GM19239 (cell line): ENCODE measurements around the gene WBP4.
A peak's percentile ranks its signal among the peaks of the same experiment; 100 is the strongest.
"Not testable (repeated sequence)": the region's sequence is repeated elsewhere in the genome, so short reads cannot be mapped to it uniquely, and the experiment has no call there.

Source experiments
- DNase-seq: peaks from one replicate; pipeline ENCODE4 v3.0.0; 2011; ENCODE audit warnings: low spot score; ENCODE audit not compliant: insufficient read length
- FAIRE-seq: peaks from 2 replicates; lab custom pipeline; 2011; peaks lifted over from hg19 to GRCh38; lab: Jason Lieb, UNC

The WBP4 gene

DNA sequence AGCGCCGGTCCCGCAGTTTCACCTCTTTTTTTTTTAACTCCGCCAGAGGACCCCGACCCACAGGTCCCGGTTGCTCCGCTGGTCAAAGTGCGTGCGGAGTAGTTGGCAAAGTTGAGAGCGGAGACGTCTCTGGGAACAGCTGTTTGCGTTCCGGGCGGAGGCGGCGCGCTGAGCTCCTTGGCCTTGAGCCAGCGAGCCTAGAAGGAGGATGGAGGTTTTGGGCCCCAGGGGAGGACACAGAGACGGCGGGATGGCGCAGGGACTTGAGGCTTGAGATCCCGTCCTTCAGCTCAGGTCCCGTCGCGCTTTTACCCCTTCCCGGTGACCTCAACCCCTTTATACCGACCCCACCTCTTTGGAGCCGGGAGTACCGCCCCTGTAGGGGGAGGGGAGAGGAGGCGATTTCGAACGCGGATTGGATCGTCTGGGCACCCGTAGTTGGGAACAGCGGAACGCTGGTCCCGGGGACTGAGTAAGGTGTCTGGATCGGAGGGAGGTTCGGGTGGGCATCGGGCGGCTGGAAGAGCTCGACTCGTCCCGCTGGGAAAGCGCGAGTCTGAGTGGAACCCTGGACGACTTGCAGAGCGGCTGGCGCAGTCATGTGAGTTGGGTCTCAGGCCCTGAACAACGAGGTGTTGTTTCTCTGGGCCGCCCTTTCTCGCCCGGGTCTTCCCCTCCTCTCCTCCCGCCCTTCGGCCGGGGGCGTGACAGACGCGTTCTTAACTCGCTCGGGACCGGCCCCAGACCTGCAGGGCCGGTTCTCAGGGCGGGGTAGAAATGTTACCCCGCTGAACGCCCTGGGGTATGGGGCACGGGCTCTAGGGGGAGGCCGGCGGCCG, at the start of gene WBP4:
Gene WBP4 (plus strand): TSS at position 435 of the 839 bp plus-strand sequence. CDS start 165 bp downstream, at position 600.
- peak; percentile 95 for FAIRE-seq

GRCh38 chr13:41012536-41012935, 48.8 kb upstream of the WBP4 start:
- DNase-seq, result no peak
- FAIRE-seq, result no peak

More for the DNA sequence above, at the start of gene WBP4:
- peak; percentile 61 for DNase-seq

DNA sequence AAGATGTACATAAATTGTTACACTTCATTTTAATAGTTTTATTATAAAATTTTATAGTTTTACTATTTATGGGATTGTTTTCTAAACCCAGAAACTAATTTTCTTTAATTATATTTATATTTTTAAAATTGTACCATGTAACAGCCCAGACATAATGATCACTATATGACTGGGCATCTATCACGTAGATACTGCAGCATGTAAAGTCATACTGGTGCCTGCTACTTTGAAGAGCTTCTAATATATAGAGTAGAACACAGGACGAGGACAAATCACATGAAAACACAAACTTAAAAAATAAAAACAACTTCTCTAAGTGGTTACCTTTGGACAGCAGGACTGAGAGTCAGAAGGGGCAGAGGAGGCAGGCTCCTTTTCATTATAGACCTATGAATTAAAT, 47.5 kb upstream of the WBP4 start:
- no peak for DNase-seq
- FAIRE-seq, result no peak

DNA sequence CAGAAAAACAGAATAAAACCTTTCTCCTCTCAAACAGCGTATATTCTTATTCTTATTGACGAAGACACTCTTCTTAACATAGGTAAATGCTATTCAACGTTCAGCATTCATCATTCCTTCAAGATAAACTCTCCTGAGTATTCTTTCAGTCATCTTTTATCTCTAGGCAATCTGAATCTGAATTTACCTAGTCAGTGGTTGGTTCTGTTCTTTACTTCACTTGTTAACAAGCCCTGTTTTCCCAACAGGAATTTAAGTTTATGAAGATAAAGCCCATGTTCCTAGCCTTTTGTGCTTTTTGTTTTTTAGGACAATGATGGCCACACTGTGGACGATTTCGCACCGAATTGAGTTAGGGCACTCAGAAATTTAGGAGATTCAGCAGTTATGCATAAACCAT, 45.4 kb upstream of the WBP4 start:
- FAIRE-seq (no peak), DNase-seq (no peak)

GRCh38 chr13:41017159-41017558, 44.1 kb upstream of the WBP4 start:
- no peak for DNase-seq
- FAIRE-seq, result peak; percentile 57

- no peak for DNase-seq
- peak; percentile 86 for FAIRE-seq
Observed at GRCh38 chr13:41017817-41018601, 43.3 kb upstream of the WBP4 start.

DNA sequence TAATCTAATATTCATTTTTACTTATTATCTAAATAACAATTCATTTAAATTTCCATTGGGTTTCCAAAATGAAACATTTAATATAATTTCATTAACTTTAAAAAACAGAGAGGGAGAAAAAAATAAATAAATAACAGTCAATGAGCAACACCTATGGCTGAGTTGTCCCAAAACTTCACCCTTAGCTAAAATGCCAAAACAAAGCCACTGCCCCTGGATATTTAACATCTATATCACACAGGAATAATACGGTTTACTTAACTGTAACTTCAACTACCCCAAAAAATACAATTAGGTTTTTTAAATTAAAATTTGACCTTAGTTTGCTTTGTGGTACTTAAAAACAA, 42.7 kb upstream of the WBP4 start:
- DNase-seq, result no peak
- FAIRE-seq, result no peak

DNA sequence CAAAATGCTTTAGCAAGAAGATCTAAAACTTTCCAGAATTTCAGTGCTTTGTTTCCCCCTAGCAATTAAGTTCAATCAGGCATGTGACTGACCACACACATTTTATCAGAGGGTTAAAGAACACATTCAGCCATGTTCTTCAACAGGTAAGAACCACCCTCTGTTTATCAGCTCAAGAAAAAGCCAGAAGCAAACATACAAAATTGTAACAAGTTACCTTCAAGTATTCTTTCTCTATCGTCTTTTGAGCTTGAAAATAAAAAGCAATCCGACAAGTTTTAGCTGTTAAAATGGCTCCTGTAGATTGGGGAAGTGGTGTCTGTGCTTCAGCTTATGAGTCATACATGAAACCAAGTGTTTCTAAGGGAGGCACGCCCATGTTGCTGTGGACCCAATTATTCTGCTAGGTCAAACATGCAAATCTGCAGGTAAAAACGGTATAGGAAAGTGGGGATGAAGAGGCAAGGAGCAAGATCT, 42.3 kb upstream of the WBP4 start, which contains the start of gene ELF1:
Gene ELF1 (minus strand): TSS at position 306 of the 477 bp plus-strand sequence. CDS start 37,262 bp downstream, outside the sequence.
- FAIRE-seq, result peak; percentile 99

GRCh38 chr13:41019578-41020347, 41.5 kb upstream of the WBP4 start:
- DNase-seq (no peak), FAIRE-seq (no peak)

More for the DNA sequence above, 42.3 kb upstream of the WBP4 start, which contains the start of gene ELF1:
- peak; percentile 35 for DNase-seq

GRCh38 chr13:41025518-41025917, 35.8 kb upstream of the WBP4 start:
- FAIRE-seq, result no peak
- DNase-seq, result no peak

- no peak for DNase-seq
- no peak for FAIRE-seq
Observed at GRCh38 chr13:41026788-41027187, 34.5 kb upstream of the WBP4 start.

DNA sequence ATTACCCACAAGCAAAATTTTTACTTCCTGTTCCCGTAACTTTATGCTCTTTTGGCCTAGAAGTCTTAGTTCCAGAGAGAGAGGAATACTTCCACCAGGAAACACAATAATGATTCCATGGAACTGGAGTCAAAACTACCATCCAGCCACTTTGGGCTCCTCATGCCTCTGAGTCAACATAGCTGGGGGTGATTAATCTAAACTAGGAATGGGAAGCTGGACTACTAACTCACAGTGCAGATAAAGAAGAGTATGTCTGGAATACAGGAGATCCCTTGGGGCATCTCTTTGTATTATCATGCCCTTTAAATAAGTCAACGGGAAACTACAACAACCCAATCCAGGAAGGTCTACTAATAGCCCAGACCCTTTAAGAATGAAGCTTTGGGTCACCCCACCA, 33.3 kb upstream of the WBP4 start:
- FAIRE-seq, result no peak

DNA sequence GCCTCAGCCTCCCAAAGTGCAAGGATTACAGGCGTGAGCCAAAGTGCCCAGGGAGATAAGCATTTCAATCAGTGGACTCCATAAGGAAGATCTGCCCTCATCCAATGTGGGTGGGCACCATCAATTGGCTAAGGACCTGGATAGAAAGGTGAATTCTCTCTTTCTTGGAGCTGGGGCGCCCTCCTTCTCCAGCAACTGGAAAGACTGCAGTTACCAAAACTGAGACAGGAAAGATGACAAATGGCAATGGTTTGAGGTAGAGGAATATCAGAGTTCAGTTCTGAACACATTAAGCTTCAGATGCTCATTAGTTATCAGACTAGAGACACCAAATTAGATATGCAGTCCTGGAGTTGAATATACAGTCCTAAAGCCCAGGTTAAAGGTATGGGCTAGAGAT, 31.7 kb upstream of the WBP4 start:
- DNase-seq (no peak), FAIRE-seq (no peak)

More for the DNA sequence above, 33.3 kb upstream of the WBP4 start:
- no peak for DNase-seq

DNA sequence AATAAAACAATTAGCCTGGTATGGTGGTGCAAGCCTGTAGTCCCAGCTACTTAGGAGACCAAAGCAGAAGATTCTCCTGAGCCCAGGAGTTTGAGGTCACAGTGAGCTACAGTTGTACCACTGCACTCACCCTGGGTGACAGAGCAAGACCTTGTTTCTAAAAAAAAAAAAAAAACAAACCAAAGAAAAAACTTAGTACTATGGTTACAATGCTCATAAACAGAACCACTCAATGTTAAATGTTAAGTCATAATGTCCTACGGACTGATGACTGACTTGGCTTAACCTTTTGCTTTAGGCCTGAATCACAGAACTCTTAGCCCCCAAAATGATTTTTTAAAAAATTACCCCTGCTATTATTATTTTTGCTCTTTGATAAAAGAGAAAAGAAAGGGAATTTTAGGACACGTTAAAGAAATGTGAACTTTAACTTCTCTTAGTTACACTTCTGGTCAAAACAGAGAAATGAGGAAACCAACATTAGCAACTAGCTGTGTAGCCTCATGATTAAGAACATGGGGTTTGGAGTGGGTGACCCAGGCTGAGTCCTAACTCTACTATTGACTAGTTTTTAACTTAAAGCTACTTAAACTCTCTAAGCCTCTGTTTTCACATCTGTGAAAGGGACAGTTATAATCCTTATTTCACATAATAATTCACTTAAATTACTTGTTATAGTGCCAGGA, 28.5 kb upstream of the WBP4 start:
- no peak for FAIRE-seq
- no peak for DNase-seq

GRCh38 chr13:41034382-41034781, 26.9 kb upstream of the WBP4 start:
- DNase-seq (no peak), FAIRE-seq (no peak)

GRCh38 chr13:41034881-41035280, 26.4 kb upstream of the WBP4 start:
- DNase-seq (no peak), FAIRE-seq (no peak)

DNA sequence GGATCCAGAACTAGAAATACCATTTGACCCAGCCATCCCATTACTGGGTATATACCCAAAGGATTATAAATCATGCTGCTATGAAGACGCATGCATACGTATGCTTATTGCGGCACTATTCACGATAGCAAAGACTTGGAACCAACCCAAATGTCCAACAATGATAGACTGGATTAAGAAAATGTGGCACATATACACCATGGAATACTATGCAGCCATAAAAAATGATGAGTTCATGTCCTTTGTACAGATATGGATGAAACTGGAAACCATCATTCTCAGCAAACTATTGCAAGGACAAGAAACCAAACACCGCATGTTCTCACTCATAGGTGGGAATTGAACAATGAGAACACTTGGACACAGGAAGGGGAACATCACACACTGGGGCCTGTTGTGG, 24.8 kb upstream of the WBP4 start:
- FAIRE-seq, DNase-seq: not testable (repeated sequence)

DNA sequence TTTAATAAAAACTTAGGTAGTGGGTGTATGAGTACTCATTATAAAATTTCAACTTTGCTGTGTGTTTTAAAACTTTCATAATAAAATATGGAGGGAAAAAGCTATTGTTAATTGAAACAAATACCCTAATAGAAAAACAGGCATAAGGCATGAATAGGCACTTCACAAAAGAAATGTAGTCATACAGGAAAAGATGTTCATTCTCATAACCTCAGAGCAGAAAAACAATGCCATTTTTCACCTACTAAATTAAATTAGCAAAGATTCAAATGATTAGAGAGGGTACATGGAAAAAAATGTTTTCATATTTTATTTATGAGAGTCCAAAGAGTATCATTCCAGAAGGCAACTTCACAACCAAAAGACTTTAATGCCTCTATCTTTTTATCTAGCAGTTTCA, 21.6 kb upstream of the WBP4 start:
- no peak for DNase-seq
- peak; percentile 42 for FAIRE-seq

- DNase-seq, result no peak
- FAIRE-seq, result no peak
Observed at GRCh38 chr13:41040584-41041334, 20.6 kb upstream of the WBP4 start.
